Fibroblast of villous mesenchyme (primary cell): Measurements from ENCODE around the gene ANAPC13. TPM values are rescaled to one million over a fixed set of nuclear protein-coding genes. Genes with fewer than 3 reads are reported as not detected.

ENCODE experiments used
- DNase-seq: peaks from one replicate; pipeline ENCODE4 v3.0.0-alpha.2; 2010; ENCODE audit warnings: low read depth
- H3K4me3 ChIP-seq: 2 replicates; pipeline ENCODE4 v1.5.1; 2011; ENCODE audit warnings: low read depth, mild to moderate bottlenecking, low read length
- CTCF ChIP-seq: IDR thresholded peaks from 2 replicates; pipeline ENCODE4 v1.5.1; 2012; ENCODE audit warnings: low read depth, mild to moderate bottlenecking, low read length; ENCODE audit not compliant: insufficient read depth
- total RNA-seq: library from RNA; depleted of rRNA; stranded (reverse); fragments of >200 nt; gene quantifications from 2 replicates; pipeline ENCODE4 v1.2.3, GENCODE V29; 2012

ANAPC13 gene
- total RNA-seq, 1 donor = 95.9 TPM

GRCh38 chr3:134483195-134483900, 2.4 kb downstream of the ANAPC13 start:
- peak; percentile 43 for DNase-seq
- H3K4me3 ChIP-seq = no peak overlapping the region
- no peak for TF ChIP-seq CTCF

- no peak for DNase-seq
- H3K4me3 ChIP-seq = no peak overlapping the region
- TF ChIP-seq CTCF = no peak
Observed at GRCh38 chr3:134482622-134483021, 3.2 kb downstream of the ANAPC13 start.

- no peak overlapping the region for H3K4me3 ChIP-seq
- DNase-seq = no peak
- no peak for TF ChIP-seq CTCF
Observed at GRCh38 chr3:134481166-134481565, 4.6 kb downstream of the ANAPC13 start.

GRCh38 chr3:134480546-134480945, 5.2 kb downstream of the ANAPC13 start:
- no peak for TF ChIP-seq CTCF
- H3K4me3 ChIP-seq = no peak overlapping the region
- no peak for DNase-seq

GRCh38 chr3:134477938-134478337, 7.8 kb downstream of the ANAPC13 start:
- no peak overlapping the region for H3K4me3 ChIP-seq
- no peak for DNase-seq
- TF ChIP-seq CTCF = no peak

- H3K4me3 ChIP-seq = no peak overlapping the region
- DNase-seq = peak; percentile 28
- TF ChIP-seq CTCF = no peak
Observed at GRCh38 chr3:134477002-134477401, 8.8 kb downstream of the ANAPC13 start.

- no peak for TF ChIP-seq CTCF
- no peak overlapping the region for H3K4me3 ChIP-seq
- DNase-seq = peak; percentile 40
Observed at GRCh38 chr3:134476306-134476705, 9.5 kb downstream of the ANAPC13 start.
